HG02885 (cell line): ENCODE results near the gene MARCKSL1.
"Not testable (repeated sequence)": the region's sequence is repeated elsewhere in the genome, so short reads cannot be mapped to it uniquely, and the experiment has no call there.

ENCODE experiments used
- ATAC-seq: cut with Tn5 transposase; IDR thresholded peaks from one replicate; pipeline ENCODE4 v1.9.1; 2021; ENCODE audit warnings: mild to moderate bottlenecking; ENCODE audit not compliant: unreplicated experiment, poor library complexity

The MARCKSL1 gene

GRCh38 chr1:32334274-32334861 lies 1.7 kb downstream of the MARCKSL1 start:
- ATAC-seq, result no peak

- no peak for ATAC-seq
Observed at GRCh38 chr1:32333251-32333963, 2.6 kb downstream of the MARCKSL1 start.

GRCh38 chr1:32332290-32333079 lies 3.5 kb downstream of the MARCKSL1 start:
- ATAC-seq, result no peak

GRCh38 chr1:32331549-32331948 lies 4.5 kb downstream of the MARCKSL1 start:
- no peak for ATAC-seq

- no peak for ATAC-seq
Observed at GRCh38 chr1:32330558-32331151, 5.4 kb downstream of the MARCKSL1 start.

GRCh38 chr1:32329931-32330466 lies 6.0 kb downstream of the MARCKSL1 start:
- no peak for ATAC-seq

- no peak for ATAC-seq
Observed at GRCh38 chr1:32327204-32327603, 8.8 kb downstream of the MARCKSL1 start.

GRCh38 chr1:32321712-32322291 lies 14.2 kb downstream of the MARCKSL1 start:
- no peak for ATAC-seq

GRCh38 chr1:32318127-32318869 lies 17.7 kb downstream of the MARCKSL1 start:
- ATAC-seq, result no peak

- peak; percentile 26 for ATAC-seq
Observed at GRCh38 chr1:32316903-32317277, 19.1 kb downstream of the MARCKSL1 start.

GRCh38 chr1:32311709-32312393 lies 24.2 kb downstream of the MARCKSL1 start:
- no peak for ATAC-seq

GRCh38 chr1:32309960-32310359 lies 26.1 kb downstream of the MARCKSL1 start:
- no peak for ATAC-seq

GRCh38 chr1:32307324-32307723 lies 28.7 kb downstream of the MARCKSL1 start:
- no peak for ATAC-seq

GRCh38 chr1:32305310-32305709 lies 30.7 kb downstream of the MARCKSL1 start:
- no peak for ATAC-seq

- ATAC-seq, result no peak
Observed at GRCh38 chr1:32303997-32304622, 31.9 kb downstream of the MARCKSL1 start.

GRCh38 chr1:32303358-32303757 lies 32.7 kb downstream of the MARCKSL1 start:
- ATAC-seq, result no peak

- ATAC-seq, result no peak
Observed at GRCh38 chr1:32299327-32299726, 36.7 kb downstream of the MARCKSL1 start.

- not testable (repeated sequence) for ATAC-seq
Observed at GRCh38 chr1:32298211-32298610, 37.8 kb downstream of the MARCKSL1 start.
